Choroid plexus epithelial cell (primary cell): ENCODE measurements around the gene SRMS.

Experiments used
- DNase-seq: peaks from one replicate; pipeline ENCODE4 v3.0.0-alpha.2; 2010; ENCODE audit warnings: low read depth
- H3K4me3 ChIP-seq: 2 replicates; pipeline ENCODE4 v1.5.1; 2011; ENCODE audit warnings: low read depth, mild to moderate bottlenecking, control low read depth, low read length, moderate library complexity
- CTCF ChIP-seq: conservative IDR thresholded peaks from 2 replicates; pipeline ENCODE4 v1.5.1; 2011; ENCODE audit warnings: low read depth, mild to moderate bottlenecking, control low read depth, inconsistent platforms, low read length, moderate library complexity

Gene SRMS

DNA sequence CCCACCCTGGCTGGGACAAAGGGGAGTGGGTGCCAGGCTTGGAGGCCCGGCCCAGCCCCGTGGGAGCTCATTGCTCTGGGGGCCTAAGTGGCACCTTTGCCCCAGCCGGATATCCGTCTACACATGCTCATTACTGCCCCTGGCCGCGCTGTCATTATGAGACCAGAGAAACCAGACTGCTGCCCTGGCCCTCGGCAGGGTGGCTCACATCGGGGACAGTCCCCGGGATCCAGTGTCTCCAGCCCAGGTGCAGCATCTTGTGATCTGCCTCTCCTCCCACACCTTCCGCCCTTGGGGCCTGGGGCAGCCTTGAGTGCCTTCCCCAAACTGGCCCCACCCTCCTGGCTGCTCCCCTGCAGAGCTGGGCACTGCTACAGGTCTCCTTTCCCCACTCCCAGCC is 4.9 kb downstream of the SRMS start:
- TF ChIP-seq CTCF, result no peak
- H3K4me3 ChIP-seq, result no peak overlapping the region
- DNase-seq, result no peak

DNA sequence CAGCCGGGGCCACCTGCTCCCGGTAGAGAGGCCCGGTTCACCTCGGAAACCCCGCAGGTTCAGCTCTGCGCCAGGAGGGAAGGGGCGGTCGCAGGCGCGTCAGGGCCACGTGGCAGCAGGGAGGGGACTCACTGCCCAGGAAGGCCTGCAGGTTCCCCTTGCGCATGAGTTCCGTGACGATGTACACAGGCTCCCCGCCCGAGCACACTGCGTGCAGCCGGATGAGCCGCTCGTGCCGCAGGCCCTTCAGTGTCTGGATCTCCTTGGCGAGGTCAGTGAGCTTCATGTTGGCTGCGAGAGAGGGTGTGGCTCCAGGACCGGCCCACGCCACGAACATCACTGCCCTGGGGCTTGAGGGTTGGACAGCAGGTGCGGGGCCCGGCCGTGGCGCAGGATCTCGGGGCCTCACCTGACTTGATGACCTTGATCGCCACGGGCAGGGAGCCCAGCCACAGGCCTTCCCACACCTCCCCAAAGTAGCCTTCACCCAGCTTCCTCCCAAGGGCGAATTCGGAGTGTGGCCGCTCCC is 5.5 kb downstream of the SRMS start:
- H3K4me3 ChIP-seq, result no peak overlapping the region
- TF ChIP-seq CTCF, result no peak
- DNase-seq, result no peak

DNA sequence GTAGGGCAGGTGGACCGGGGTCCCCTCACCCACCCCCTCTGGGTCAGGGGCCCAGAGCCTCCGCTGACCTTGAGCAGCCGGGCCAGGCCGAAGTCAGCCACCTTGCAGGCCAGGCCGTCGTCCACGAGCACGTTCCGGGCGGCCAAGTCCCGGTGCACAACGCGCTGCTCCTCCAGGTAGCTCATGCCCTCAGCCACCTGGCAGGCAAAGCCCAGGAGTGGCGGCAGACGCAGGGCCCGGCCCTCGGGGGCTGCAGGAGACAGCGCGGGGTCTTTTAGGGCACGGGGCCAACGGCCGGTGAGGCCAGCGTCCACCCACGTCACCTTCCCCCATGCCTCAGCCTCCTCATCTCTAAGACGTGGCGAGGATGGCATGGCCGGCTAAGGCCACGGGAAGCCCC is 6.2 kb downstream of the SRMS start:
- no peak for TF ChIP-seq CTCF
- DNase-seq, result no peak
- no peak overlapping the region for H3K4me3 ChIP-seq

GRCh38 chr20:63540417-63541186 is 6.9 kb downstream of the SRMS start:
- no peak overlapping the region for H3K4me3 ChIP-seq
- TF ChIP-seq CTCF, result no peak
- no peak for DNase-seq

GRCh38 chr20:63539441-63540370 is 7.8 kb downstream of the SRMS start:
- H3K4me3 ChIP-seq, result no peak overlapping the region
- no peak for DNase-seq
- no peak for TF ChIP-seq CTCF

- DNase-seq, result no peak
- no peak for TF ChIP-seq CTCF
- H3K4me3 ChIP-seq, result no peak overlapping the region
These were observed 8.5 kb downstream of the SRMS start for GRCh38 chr20:63539092-63539430.
